ENCODE data around the gene STRIT1. TPM values are rescaled to one million over a fixed set of nuclear protein-coding genes. Genes with fewer than 3 reads are reported as not detected.
"Not testable (repeated sequence)": the region's sequence is repeated elsewhere in the genome, so short reads cannot be mapped to it uniquely, and the experiment has no call there.

STRIT1 gene
- total RNA-seq, 2 experiments from 2014 or later = not detected

DNA sequence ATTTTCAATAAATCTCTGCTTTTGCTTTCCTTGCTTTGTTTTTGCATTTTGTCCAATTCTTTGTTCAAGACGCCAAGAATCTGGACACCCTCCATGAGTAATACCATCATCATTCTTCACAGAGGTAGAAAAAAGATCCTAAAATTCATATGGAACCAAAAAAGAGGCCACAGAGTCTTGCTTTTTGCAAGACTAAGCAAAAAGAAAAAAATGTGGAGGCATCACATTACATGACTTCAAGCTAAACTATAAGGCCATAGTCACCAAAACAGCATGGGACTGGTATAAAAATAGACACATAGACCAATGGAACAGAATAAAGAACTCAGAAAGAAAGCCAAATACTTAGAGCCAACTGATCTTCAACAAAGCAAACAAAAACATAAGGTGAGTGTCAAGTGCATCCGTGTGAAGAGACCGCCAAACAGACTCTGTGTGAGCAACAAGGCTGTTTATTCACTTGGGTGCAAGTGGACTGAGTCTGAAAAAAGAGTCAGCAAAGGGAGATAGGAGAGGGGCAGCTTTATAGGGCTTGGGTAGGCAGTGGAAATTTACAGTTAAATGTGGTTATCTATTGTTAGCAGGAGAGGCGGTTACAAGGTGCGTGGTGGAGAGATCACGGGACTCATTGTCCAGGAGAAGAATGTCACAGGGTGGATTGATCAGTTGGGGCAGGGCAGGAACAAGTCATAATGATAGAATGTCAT lies 10.9 kb downstream of the STRIT1 start:
- no peaks in the 10 kb centered on the region for H3K36me3 Mint-ChIP-seq (ENCODE audit: low read depth)
- intact Hi-C loops (cut with micrococcal nuclease) = no loop called here
- no peak for DNase-seq

DNA sequence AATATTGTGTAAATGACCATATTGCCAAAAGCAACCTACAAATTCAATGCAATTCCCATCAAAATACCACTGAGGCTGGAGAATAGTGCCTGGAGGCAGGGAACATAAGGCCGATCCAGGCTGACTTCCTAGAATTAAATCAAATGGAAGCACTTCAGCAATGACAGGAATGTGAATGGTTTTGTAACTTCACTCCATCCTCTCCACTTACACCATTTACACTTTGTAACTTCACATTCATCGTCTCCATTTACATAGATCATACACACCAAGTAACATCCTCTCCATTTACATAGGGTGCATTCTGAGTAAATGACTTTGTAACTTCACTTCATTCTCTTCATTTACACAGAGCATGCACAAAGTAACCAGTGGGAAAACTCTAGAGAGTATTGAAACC lies 11.6 kb downstream of the STRIT1 start:
- CTCF ChIA-PET = no interaction called here
- peaks cover 4% of the 10 kb centered on the region for H3K27me3 Mint-ChIP-seq (ENCODE audit: low read depth)
- no peak overlapping the region for H3K27ac Mint-ChIP-seq
- intact Hi-C loops (cut with micrococcal nuclease) = no loop called here
- DNase-seq = no peak
- no peaks in the 10 kb centered on the region for H3K4me1 Mint-ChIP-seq (ENCODE audit: low read depth)
- peaks cover 6% of the 10 kb centered on the region for H3K9me3 Mint-ChIP-seq
- no peak overlapping the region for H3K4me3 Mint-ChIP-seq
- no peaks in the 10 kb centered on the region for H3K36me3 Mint-ChIP-seq (ENCODE audit: low read depth)

More for the DNA sequence above, 10.9 kb downstream of the STRIT1 start:
- no peak overlapping the region for H3K27ac Mint-ChIP-seq
- H3K4me1 Mint-ChIP-seq (ENCODE audit: low read depth) = no peaks in the 10 kb centered on the region
- CTCF ChIA-PET = no interaction called here
- no peak overlapping the region for H3K4me3 Mint-ChIP-seq
- peaks cover 4% of the 10 kb centered on the region for H3K27me3 Mint-ChIP-seq (ENCODE audit: low read depth)
- H3K9me3 Mint-ChIP-seq = peaks cover 6% of the 10 kb centered on the region

DNA sequence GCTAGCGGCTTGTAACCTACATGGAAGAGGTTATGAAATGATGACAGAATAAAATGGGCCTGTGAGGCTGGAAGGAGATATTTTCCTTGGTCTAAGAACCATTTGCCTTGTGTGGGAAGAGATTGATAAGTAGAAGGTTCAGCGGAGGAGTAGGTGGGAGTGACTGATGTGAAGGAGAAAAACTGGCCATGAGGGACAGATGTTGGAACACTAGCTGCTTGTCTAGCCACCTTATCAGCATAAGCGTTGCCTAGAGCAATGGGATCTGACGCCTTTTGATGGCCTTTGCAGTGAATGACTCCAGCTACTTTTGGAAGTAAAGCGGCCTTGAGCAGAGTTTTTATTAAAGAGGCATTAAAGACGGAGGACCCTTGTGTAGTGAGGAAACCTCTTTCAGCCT lies 17.4 kb downstream of the STRIT1 start:
- H3K27me3 Mint-ChIP-seq (ENCODE audit: low read depth); H3K27ac Mint-ChIP-seq; H3K9me3 Mint-ChIP-seq; H3K4me1 Mint-ChIP-seq (ENCODE audit: low read depth); H3K36me3 Mint-ChIP-seq (ENCODE audit: low read depth); H3K4me3 Mint-ChIP-seq; CTCF ChIA-PET; intact Hi-C loops (cut with micrococcal nuclease); DNase-seq: not testable (repeated sequence)

DNA sequence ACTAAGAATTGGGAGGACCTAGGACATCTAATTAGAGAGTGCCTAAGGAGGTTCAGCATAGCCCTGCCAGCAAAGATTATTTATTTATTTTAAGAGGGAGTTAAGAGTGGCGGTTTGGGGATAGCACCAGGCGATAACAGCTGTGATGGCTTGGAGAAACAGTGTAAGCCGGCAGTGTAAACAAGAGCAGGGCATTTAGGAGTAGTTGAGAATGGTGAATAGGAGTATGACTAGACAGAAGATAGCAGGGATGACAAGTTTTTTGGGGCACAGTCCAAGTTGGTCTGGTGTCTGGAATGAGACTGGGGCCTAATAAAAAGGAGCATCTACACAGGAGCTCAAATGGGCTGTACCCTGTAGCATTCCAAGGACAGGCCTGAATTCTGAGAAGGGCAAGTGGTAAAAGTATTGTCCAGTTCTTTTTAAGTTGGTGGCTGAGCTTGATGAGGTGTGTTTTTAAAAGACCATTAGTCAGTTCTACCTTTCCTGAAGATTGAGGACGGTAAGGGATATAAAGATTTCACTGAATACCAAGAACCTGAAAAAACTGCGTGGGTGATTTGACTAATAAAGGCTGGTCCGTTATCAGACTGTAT lies 18.2 kb downstream of the STRIT1 start:
- H3K4me1 Mint-ChIP-seq (ENCODE audit: low read depth); intact Hi-C loops (cut with micrococcal nuclease); DNase-seq; H3K9me3 Mint-ChIP-seq; H3K27me3 Mint-ChIP-seq (ENCODE audit: low read depth); H3K4me3 Mint-ChIP-seq; H3K36me3 Mint-ChIP-seq (ENCODE audit: low read depth); H3K27ac Mint-ChIP-seq; CTCF ChIA-PET: not testable (repeated sequence)

DNA sequence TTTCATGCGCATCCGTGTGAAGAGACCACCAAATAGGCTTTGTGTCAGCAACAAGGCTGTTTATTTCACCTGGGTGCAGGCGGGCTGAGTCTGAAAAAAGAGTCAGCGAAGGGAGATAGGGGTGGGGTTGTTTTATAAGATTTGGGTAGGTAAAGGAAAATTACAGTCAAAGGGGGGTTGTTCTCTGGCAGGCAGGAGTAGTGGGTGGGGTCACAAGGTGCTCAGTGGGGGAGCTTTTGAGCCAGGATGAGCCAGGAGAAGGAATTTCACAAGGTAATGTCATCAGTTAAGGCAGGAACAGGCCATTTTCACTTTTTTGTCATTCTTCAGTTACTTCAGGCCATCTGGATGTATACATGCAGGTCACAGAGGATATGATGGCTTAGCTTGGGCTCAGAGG lies 19.0 kb downstream of the STRIT1 start:
- intact Hi-C loops (cut with micrococcal nuclease); H3K27me3 Mint-ChIP-seq (ENCODE audit: low read depth); H3K36me3 Mint-ChIP-seq (ENCODE audit: low read depth); CTCF ChIA-PET; H3K4me1 Mint-ChIP-seq (ENCODE audit: low read depth); H3K27ac Mint-ChIP-seq; H3K4me3 Mint-ChIP-seq; H3K9me3 Mint-ChIP-seq; DNase-seq: not testable (repeated sequence)

DNA sequence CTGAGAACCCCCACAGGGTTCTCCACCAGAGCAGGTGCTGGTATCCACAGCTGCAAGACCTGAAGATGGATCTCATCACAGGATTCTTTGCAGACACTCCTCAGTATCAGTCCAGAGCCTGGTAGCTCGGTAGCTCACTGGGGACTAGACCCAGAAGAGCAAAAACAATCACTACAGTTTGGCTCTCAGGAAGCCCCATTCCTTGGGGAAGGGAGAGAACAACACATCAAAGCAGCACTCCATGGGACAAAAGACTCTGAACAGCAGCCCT lies 22.2 kb downstream of the STRIT1 start:
- Mint-ChIP-seq H3K27ac (no peak overlapping the region), H3K4me3 (no peak overlapping the region), H3K4me1 (ENCODE audit: low read depth) (no peaks in the 10 kb centered on the region), H3K36me3 (ENCODE audit: low read depth) (no peaks in the 10 kb centered on the region), H3K9me3 (no peaks in the 10 kb centered on the region), H3K27me3 (ENCODE audit: low read depth) (no peaks in the 10 kb centered on the region)
- DNase-seq = no peak
- CTCF ChIA-PET = no interaction called here
- intact Hi-C loops (cut with micrococcal nuclease) = no loop called here

DNA sequence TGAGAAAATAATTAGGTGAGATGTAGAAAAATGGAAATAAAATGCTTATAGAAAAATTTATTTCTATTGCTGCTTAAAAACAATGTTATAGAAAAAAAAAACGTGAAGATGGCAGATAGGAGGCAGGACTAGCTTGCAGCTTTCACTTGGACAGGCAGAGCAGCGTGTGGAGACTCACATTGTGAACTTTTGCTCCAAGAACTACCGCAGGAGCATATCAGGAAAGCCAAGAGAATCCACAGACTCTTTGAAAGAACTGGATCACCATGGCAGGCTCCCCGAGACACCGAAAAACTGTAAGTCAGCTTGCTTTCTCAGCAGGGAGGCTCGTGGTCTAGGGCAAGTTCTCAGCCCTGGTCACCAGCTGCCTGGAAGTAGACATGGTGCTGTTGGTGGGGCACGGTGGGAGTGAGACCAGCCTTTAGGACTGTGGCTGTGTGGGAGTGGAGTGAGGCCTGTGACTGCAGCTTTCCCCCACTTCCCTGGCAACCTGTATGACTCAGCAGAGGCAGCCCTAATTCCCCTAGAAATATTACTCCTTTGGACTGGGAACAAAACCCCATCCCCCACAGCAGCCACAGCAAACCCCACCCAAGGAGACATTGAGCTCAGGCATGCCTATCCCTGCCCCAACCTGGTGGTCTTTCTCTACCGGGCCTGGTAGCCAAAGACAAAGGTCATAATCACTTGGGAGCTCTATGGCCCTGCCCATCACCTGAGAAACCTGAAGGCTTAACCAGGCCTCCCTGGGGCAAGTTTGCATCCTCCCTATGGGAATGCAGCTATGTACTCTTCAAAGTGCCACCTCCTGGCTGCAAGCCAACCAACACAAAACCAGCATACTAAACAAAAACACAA lies 22.8 kb downstream of the STRIT1 start:
- intact Hi-C loops (cut with micrococcal nuclease) = no loop called here
- H3K4me3 Mint-ChIP-seq = no peak overlapping the region
- H3K4me1 Mint-ChIP-seq (ENCODE audit: low read depth) = no peaks in the 10 kb centered on the region
- no peak overlapping the region for H3K27ac Mint-ChIP-seq
- H3K36me3 Mint-ChIP-seq (ENCODE audit: low read depth) = no peaks in the 10 kb centered on the region
- H3K9me3 Mint-ChIP-seq = no peaks in the 10 kb centered on the region
- CTCF ChIA-PET = no interaction called here
- DNase-seq = no peak
- H3K27me3 Mint-ChIP-seq (ENCODE audit: low read depth) = no peaks in the 10 kb centered on the region

DNA sequence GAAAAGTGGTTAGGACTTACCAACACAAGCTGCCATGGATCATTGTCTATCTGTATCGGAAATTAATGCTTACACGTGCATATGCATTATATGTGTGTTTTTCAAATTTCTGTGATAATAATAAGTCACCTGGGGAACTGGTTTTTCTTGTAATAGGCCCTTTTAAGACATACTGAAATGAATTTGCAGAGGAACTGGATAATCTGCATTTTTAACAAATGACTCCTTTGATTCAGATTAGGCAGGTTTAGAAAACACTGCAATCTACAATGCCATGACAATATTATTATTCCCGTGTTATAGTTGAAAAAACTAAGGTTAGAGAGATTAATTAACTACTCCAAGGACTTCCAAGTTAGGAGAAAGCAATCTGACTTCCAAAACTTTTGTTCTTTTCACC lies 23.4 kb downstream of the STRIT1 start:
- CTCF ChIA-PET = no interaction called here
- no peak overlapping the region for H3K27ac Mint-ChIP-seq
- no peaks in the 10 kb centered on the region for H3K4me1 Mint-ChIP-seq (ENCODE audit: low read depth)
- DNase-seq = no peak
- H3K9me3 Mint-ChIP-seq = no peaks in the 10 kb centered on the region
- intact Hi-C loops (cut with micrococcal nuclease) = no loop called here
- no peaks in the 10 kb centered on the region for H3K36me3 Mint-ChIP-seq (ENCODE audit: low read depth)
- H3K27me3 Mint-ChIP-seq (ENCODE audit: low read depth) = no peaks in the 10 kb centered on the region
- H3K4me3 Mint-ChIP-seq = no peak overlapping the region

DNA sequence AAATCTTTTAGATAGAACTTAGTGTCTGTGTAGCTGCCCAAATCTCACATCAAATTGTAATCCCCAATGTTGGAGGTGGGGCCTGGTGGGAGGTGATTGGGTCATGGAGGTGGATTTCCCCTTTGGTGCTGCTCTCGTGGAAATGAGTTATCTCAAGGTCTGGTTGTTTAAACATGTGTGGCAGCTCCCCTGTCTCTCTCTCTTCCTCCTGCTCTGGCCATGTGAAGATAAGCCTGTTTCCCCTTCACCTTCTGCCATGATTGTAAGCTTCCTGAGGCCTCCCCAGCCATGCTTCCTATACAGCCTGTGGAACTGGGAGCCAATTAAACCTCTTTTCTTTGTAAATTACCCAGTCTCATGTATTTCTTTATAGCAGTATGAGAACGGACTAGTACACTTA lies 30.6 kb downstream of the STRIT1 start:
- H3K27ac Mint-ChIP-seq; H3K36me3 Mint-ChIP-seq (ENCODE audit: low read depth); DNase-seq; H3K27me3 Mint-ChIP-seq (ENCODE audit: low read depth); CTCF ChIA-PET; intact Hi-C loops (cut with micrococcal nuclease); H3K9me3 Mint-ChIP-seq; H3K4me3 Mint-ChIP-seq; H3K4me1 Mint-ChIP-seq (ENCODE audit: low read depth): not testable (repeated sequence)

DNA sequence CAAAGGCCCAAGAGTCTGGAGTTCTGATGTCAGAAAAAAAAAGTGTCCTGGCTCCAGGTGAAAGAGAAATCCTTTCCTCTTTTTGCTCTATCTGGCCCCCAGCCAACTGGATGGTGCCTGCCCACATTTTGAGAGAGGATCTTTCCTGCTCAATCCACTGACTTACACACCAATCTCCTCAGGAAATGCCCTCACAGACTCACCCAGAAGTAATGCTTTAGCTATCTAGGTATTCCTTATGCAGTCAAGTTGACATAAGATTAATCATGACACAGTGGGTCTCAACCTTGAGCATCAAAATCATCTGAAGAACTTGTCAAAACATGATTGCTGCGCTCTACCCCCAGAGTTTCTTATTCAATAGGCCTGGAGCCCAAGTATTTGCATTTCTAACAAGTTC lies 31.2 kb downstream of the STRIT1 start:
- H3K27me3 Mint-ChIP-seq (ENCODE audit: low read depth) = no peaks in the 10 kb centered on the region
- CTCF ChIA-PET = no interaction called here
- DNase-seq = no peak
- no peak overlapping the region for H3K4me3 Mint-ChIP-seq
- no peaks in the 10 kb centered on the region for H3K36me3 Mint-ChIP-seq (ENCODE audit: low read depth)
- intact Hi-C loops (cut with micrococcal nuclease) = no loop called here
- no peaks in the 10 kb centered on the region for H3K4me1 Mint-ChIP-seq (ENCODE audit: low read depth)
- no peak overlapping the region for H3K27ac Mint-ChIP-seq
- H3K9me3 Mint-ChIP-seq = no peaks in the 10 kb centered on the region

DNA sequence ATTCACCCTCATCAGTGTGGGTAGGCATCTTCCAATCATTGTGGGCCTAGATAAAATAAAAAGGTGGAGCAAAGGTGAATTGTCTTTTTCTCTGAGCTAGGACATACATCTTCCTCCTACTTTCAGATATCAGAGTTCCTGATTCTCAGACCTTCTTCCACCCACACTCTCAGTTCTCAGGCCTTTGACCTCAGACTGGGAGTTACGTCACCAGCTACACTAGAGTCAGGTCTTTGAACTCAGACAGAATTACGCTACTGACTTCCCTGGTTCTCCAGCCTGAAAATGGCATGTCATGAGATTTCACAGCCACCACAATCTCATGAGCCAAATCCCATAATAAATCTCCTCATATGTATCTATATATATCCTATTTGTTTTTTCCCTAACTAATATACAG lies 39.0 kb downstream of the STRIT1 start:
- H3K4me3 Mint-ChIP-seq = no peak overlapping the region
- H3K9me3 Mint-ChIP-seq = no peaks in the 10 kb centered on the region
- intact Hi-C loops (cut with micrococcal nuclease) = no loop called here
- peaks cover 3% of the 10 kb centered on the region for H3K27me3 Mint-ChIP-seq (ENCODE audit: low read depth)
- H3K36me3 Mint-ChIP-seq (ENCODE audit: low read depth) = no peaks in the 10 kb centered on the region
- no peak for DNase-seq
- no peaks in the 10 kb centered on the region for H3K4me1 Mint-ChIP-seq (ENCODE audit: low read depth)
- no peak overlapping the region for H3K27ac Mint-ChIP-seq
- CTCF ChIA-PET = no interaction called here

DNA sequence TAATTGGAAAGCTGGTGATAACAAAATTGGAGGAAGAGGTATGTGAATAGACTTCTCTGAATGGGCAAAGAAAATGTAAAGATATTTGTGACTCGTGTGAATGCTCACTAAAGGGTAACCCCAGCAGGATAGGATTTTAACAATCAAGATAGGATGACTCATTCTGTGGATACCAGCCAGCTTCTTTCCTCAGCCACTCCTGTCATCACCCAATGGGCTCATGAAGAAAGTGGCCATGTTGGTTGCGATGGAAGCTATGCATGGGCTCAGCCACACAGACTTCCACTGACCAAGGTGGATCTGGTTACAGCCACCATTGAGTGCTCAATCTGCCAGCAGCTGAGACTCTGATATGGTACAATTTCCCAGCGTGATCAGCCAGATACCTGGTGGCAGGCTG lies 40.9 kb downstream of the STRIT1 start:
- CTCF ChIA-PET = no interaction called here
- Mint-ChIP-seq H3K4me3 (no peak overlapping the region), H3K36me3 (ENCODE audit: low read depth) (no peaks in the 10 kb centered on the region), H3K9me3 (peaks cover 1% of the 10 kb centered on the region), H3K27me3 (ENCODE audit: low read depth) (peaks cover 3% of the 10 kb centered on the region), H3K4me1 (ENCODE audit: low read depth) (no peaks in the 10 kb centered on the region), H3K27ac (no peak overlapping the region)
- intact Hi-C loops (cut with micrococcal nuclease) = no loop called here
- DNase-seq = no peak

DNA sequence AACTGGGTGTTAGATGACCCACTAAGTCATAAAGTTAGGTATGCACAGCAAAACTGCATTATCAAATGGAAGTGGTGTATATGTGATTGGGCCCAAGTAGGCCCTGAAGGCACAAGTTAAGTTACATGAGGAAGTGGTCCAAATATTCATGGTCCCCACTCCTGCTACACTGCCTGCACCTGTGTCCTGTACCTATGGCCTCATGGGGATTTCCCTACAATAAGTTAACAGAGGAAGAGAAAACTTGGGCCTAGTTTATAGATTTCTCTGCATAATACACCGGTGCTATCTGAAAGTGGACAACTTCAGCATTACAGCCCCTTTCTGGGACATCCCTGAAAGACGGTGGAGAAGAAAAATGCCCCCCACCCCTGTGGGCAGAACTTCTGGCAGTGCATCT lies 41.5 kb downstream of the STRIT1 start:
- Mint-ChIP-seq H3K9me3 (peaks cover 1% of the 10 kb centered on the region), H3K36me3 (ENCODE audit: low read depth) (no peaks in the 10 kb centered on the region), H3K4me3 (no peak overlapping the region), H3K27me3 (ENCODE audit: low read depth) (peaks cover 3% of the 10 kb centered on the region), H3K4me1 (ENCODE audit: low read depth) (no peaks in the 10 kb centered on the region), H3K27ac (no peak overlapping the region)
- CTCF ChIA-PET = no interaction called here
- no peak for DNase-seq
- intact Hi-C loops (cut with micrococcal nuclease) = no loop called here
